SK-N-SH treated with all-trans-retinoic acid at 6 μM for 48 hours (cell line): ENCODE results near the gene DNASE1L1.

Experiments used
- ATAC-seq: fragments of 200-7000 bp; cut with Tn5 transposase; 3 replicates; pipeline ENCODE4 v1.9.1; 2020; ENCODE audit warnings: mild to moderate bottlenecking, moderate library complexity
- ARNTL ChIP-seq: fragments of 450-650 bp; formaldehyde crosslinking; IDR thresholded peaks from 2 replicates; pipeline ENCODE4 v1.5.0; 2020; ENCODE audit warnings: low read depth, mild to moderate bottlenecking, moderate library complexity, borderline replicate concordance
- CSDC2 ChIP-seq: fragments of 250-450 bp; sonication (Bioruptor Pico); IDR thresholded peaks from 2 replicates; pipeline ENCODE4 v1.5.0; 2020; ENCODE audit warnings: mild to moderate bottlenecking, moderate library complexity
- CSRNP3 ChIP-seq: fragments of 250-450 bp; sonication (Bioruptor Pico); IDR thresholded peaks from 2 replicates; pipeline ENCODE4 v1.5.1; 2021; ENCODE audit warnings: mild to moderate bottlenecking, moderate library complexity
- ISL1 ChIP-seq: fragments of 250-450 bp; sonication (Bioruptor Pico); IDR thresholded peaks from 2 replicates; pipeline ENCODE4 v2.1.2; 2022; ENCODE audit warnings: mild to moderate bottlenecking, moderate library complexity
- OSR1 ChIP-seq: fragments of 250-450 bp; sonication (Bioruptor Pico); IDR thresholded peaks from 2 replicates; pipeline ENCODE4 v1.8.0; 2022; ENCODE audit warnings: moderate library complexity, mild to moderate bottlenecking, inconsistent platforms
- PATZ1 ChIP-seq: fragments of 250-450 bp; sonication (Bioruptor Pico); IDR thresholded peaks from 2 replicates; pipeline ENCODE4 v1.8.0; 2020; ENCODE audit warnings: mild to moderate bottlenecking, moderate library complexity, borderline replicate concordance
- POU6F1 ChIP-seq: fragments of 250-450 bp; sonication (Bioruptor Pico); IDR thresholded peaks from 2 replicates; pipeline ENCODE4 v1.8.0; 2021; ENCODE audit warnings: low read depth, mild to moderate bottlenecking, moderate library complexity, borderline replicate concordance
- PPARA ChIP-seq: fragments of 250-450 bp; sonication (Bioruptor Pico); IDR thresholded peaks from 2 replicates; pipeline ENCODE4 v1.5.0; 2020; ENCODE audit warnings: mild to moderate bottlenecking, borderline replicate concordance
- RARB ChIP-seq: fragments of 250-450 bp; sonication (Bioruptor Pico); IDR thresholded peaks from 2 replicates; pipeline ENCODE4 v1.8.0; 2021; ENCODE audit warnings: mild to moderate bottlenecking, moderate library complexity
- SNAI2 ChIP-seq: fragments of 250-450 bp; sonication (Bioruptor Pico); IDR thresholded peaks from 2 replicates; pipeline ENCODE4 v1.5.0; 2020; ENCODE audit warnings: mild to moderate bottlenecking, moderate library complexity
- TCF4 ChIP-seq: fragments of 250-450 bp; sonication (Bioruptor Pico); IDR thresholded peaks from 2 replicates; pipeline ENCODE4 v1.8.0; 2021; ENCODE audit warnings: mild to moderate bottlenecking, moderate library complexity, borderline replicate concordance
- TOX ChIP-seq: fragments of 250-450 bp; sonication (Bioruptor Pico); IDR thresholded peaks from 2 replicates; pipeline ENCODE4 v1.8.0; 2021; ENCODE audit warnings: mild to moderate bottlenecking, moderate library complexity, borderline replicate concordance
- TSHZ2 ChIP-seq: fragments of 250-450 bp; sonication (Bioruptor Pico); IDR thresholded peaks from 2 replicates; pipeline ENCODE4 v1.5.0; 2020; ENCODE audit warnings: mild to moderate bottlenecking, moderate library complexity
- ZC3H10 ChIP-seq: fragments of 250-450 bp; sonication (Bioruptor Pico); IDR thresholded peaks from 2 replicates; pipeline ENCODE4 v1.5.1; 2021; ENCODE audit warnings: mild to moderate bottlenecking, moderate library complexity
- ZFP3 ChIP-seq: fragments of 250-450 bp; sonication (Bioruptor Pico); IDR thresholded peaks from 2 replicates; pipeline ENCODE4 v1.5.0; 2020; ENCODE audit warnings: mild to moderate bottlenecking, moderate library complexity
- ZFP30 ChIP-seq: fragments of 450-650 bp; formaldehyde crosslinking; IDR thresholded peaks from 2 replicates; pipeline ENCODE4 v1.5.0; 2022; ENCODE audit warnings: mild to moderate bottlenecking, moderate library complexity
- ZNF565 ChIP-seq: fragments of 450-650 bp; formaldehyde crosslinking; conservative IDR thresholded peaks from 2 replicates; pipeline ENCODE4 v1.5.0; 2020; ENCODE audit warnings: low read depth, mild to moderate bottlenecking, moderate library complexity
- ZNF70 ChIP-seq: fragments of 450-650 bp; formaldehyde crosslinking; IDR thresholded peaks from 2 replicates; pipeline ENCODE4 v1.5.0; 2020; ENCODE audit warnings: mild to moderate bottlenecking, moderate library complexity

The DNASE1L1 gene

GRCh38 chrX:154366666-154367055 is 42.4 kb downstream of the DNASE1L1 start (continued):
- TF ChIP-seq ZC3H10 (no peak), TCF4 (CRISPR knock-in tag) (no peak), TSHZ2 (CRISPR knock-in tag) (no peak), ZFP3 (no peak), CSRNP3 (CRISPR knock-in tag) (no peak)
- TF ChIP-seq, all 23 proteins: peak for 0

GRCh38 chrX:154365997-154366665 is 42.9 kb downstream of the DNASE1L1 start:
- TF ChIP-seq ZFP30 = no peak
- no peak for TF ChIP-seq TSHZ2 (CRISPR knock-in tag)
- TF ChIP-seq ZC3H10 = no peak
- TF ChIP-seq POU6F1 (CRISPR knock-in tag) = no peak
- no peak for TF ChIP-seq CSDC2 (CRISPR knock-in tag)
- no peak for TF ChIP-seq ZNF565 (CRISPR knock-in tag)
- no peak for TF ChIP-seq PATZ1 (CRISPR knock-in tag)
- TF ChIP-seq ARNTL = no peak
- no peak for TF ChIP-seq ISL1
- TF ChIP-seq PPARA (CRISPR knock-in tag) = no peak
- TF ChIP-seq SNAI2 (CRISPR knock-in tag) = no peak
- TF ChIP-seq, all 23 proteins: peak for 0
- no peak for ATAC-seq

- ATAC-seq = no peak
- TF ChIP-seq TOX (CRISPR knock-in tag) (no peak), RARB (CRISPR knock-in tag) (no peak), ZNF70 (no peak), ZFP3 (no peak), PPARA (CRISPR knock-in tag) (no peak), ZC3H10 (no peak), TCF4 (CRISPR knock-in tag) (no peak), OSR1 (no peak)
Observed at GRCh38 chrX:154365052-154365600, 43.9 kb downstream of the DNASE1L1 start.
